ENCODE measurements around the gene ERV3-1. TPM values are rescaled to one million over a fixed set of nuclear protein-coding genes. Genes with fewer than 3 reads are reported as not detected.
"Not testable (repeated sequence)": the region's sequence is repeated elsewhere in the genome, so short reads cannot be mapped to it uniquely, and the experiment has no call there.

ERV3-1 gene
- polyA plus RNA-seq, 10 donors: 8.3 to 24.1 (median 11.2) TPM

- DNase-seq: no peak
These were observed 3.4 kb downstream of the ERV3-1 start for GRCh38 chr7:65002972-65003585.

GRCh38 chr7:65001291-65001814 is 5.1 kb downstream of the ERV3-1 start:
- DNase-seq: no peak

GRCh38 chr7:64999165-65000004 is 7.1 kb downstream of the ERV3-1 start:
- DNase-seq: no peak

GRCh38 chr7:64998865-64999164 is 7.7 kb downstream of the ERV3-1 start:
- no peak for DNase-seq

GRCh38 chr7:64997927-64998391 is 8.5 kb downstream of the ERV3-1 start:
- no peak for DNase-seq

- DNase-seq: no peak
These were observed 9.2 kb downstream of the ERV3-1 start for GRCh38 chr7:64997164-64997908.

- DNase-seq: no peak
These were observed 10.2 kb downstream of the ERV3-1 start for GRCh38 chr7:64996305-64996704.

GRCh38 chr7:64993901-64994300 is 12.6 kb downstream of the ERV3-1 start:
- no peak for DNase-seq

- no peak for DNase-seq
These were observed 13.5 kb downstream of the ERV3-1 start for GRCh38 chr7:64992971-64993370.

GRCh38 chr7:64990936-64991335 is 15.6 kb downstream of the ERV3-1 start, which contains the start of gene ZNF117:
Gene ZNF117, minus strand, starts transcription at chr7:64991036.
- no peak for DNase-seq

GRCh38 chr7:64990216-64990615 is 16.3 kb downstream of the ERV3-1 start:
- DNase-seq: no peak

- DNase-seq: no peak
These were observed 27.8 kb downstream of the ERV3-1 start for GRCh38 chr7:64978497-64979203.

- DNase-seq: no peak
These were observed 40.9 kb downstream of the ERV3-1 start for GRCh38 chr7:64965594-64965993.

- no peak for DNase-seq
These were observed 47.3 kb downstream of the ERV3-1 start for GRCh38 chr7:64959072-64959747.

- DNase-seq: peak; percentile 26 to 62 (median 32)
These were observed 55.1 kb downstream of the ERV3-1 start for GRCh38 chr7:64951250-64951848.

- not testable (repeated sequence) for DNase-seq
These were observed 55.8 kb downstream of the ERV3-1 start for GRCh38 chr7:64950673-64951072.

GRCh38 chr7:64948774-64949173 is 57.7 kb downstream of the ERV3-1 start:
- not testable (repeated sequence) for DNase-seq

GRCh38 chr7:64947252-64948000 is 59.1 kb downstream of the ERV3-1 start:
- peak in 1 of 3 donors; percentile 30 for DNase-seq

- peak in 1 of 3 donors; percentile 28 for DNase-seq
These were observed 59.7 kb downstream of the ERV3-1 start for GRCh38 chr7:64946772-64947171.
